H9 (cell line): ENCODE results near the gene LASP1. TPM values are rescaled to one million over a fixed set of nuclear protein-coding genes. Genes with fewer than 3 reads are reported as not detected.

ENCODE experiments used
- DNase-seq: peaks from one replicate; pipeline ENCODE4 v3.0.0-alpha.2; 2017
- H2AFZ ChIP-seq: one replicate; pipeline ENCODE4 v1.6.1; 2013; ENCODE audit warnings: mild to moderate bottlenecking, low read length, control low read depth, moderate library complexity
- H2AK5ac ChIP-seq: 2 replicates; pipeline ENCODE4 v1.6.1; 2013; ENCODE audit warnings: low read length, control low read depth, mixed read lengths; ENCODE audit not compliant: insufficient read length
- H2BK120ac ChIP-seq: one replicate; pipeline ENCODE4 v1.6.1; 2013; ENCODE audit warnings: low read depth, mild to moderate bottlenecking, low read length, control low read depth, inconsistent platforms; ENCODE audit not compliant: poor library complexity, severe bottlenecking
- H2BK12ac ChIP-seq: 2 replicates; pipeline ENCODE4 v1.6.1; 2013; ENCODE audit warnings: low read length, control low read depth, mixed read lengths, low read depth; ENCODE audit not compliant: insufficient read length
- H2BK15ac ChIP-seq: 2 replicates; pipeline ENCODE4 v1.6.1; 2013; ENCODE audit warnings: low read depth, low read length, control low read depth
- H2BK20ac ChIP-seq: one replicate; pipeline ENCODE4 v1.6.1; 2013; ENCODE audit warnings: low read depth, mild to moderate bottlenecking, low read length, control low read depth, inconsistent platforms; ENCODE audit not compliant: poor library complexity, severe bottlenecking
- H2BK5ac ChIP-seq: 2 replicates; pipeline ENCODE4 v1.6.1; 2013; ENCODE audit warnings: low read length, control low read depth, mixed read lengths; ENCODE audit not compliant: insufficient read length
- H3K14ac ChIP-seq: 2 replicates; pipeline ENCODE4 v1.6.1; 2013; ENCODE audit warnings: low read length, control low read depth; ENCODE audit not compliant: insufficient read depth
- H3K18ac ChIP-seq: 2 replicates; pipeline ENCODE4 v1.6.1; 2013; ENCODE audit warnings: low read depth, mild to moderate bottlenecking, mixed read lengths, low read length, control low read depth; ENCODE audit not compliant: insufficient read length
- H3K23ac ChIP-seq: 2 replicates; pipeline ENCODE4 v1.6.1; 2013; ENCODE audit warnings: low read length, control low read depth, mixed read lengths, low read depth; ENCODE audit not compliant: insufficient read length
- H3K23me2 ChIP-seq: 2 replicates; pipeline ENCODE4 v1.6.1; 2013; ENCODE audit warnings: low read depth, mild to moderate bottlenecking, mixed read lengths, low read length, control low read depth; ENCODE audit not compliant: insufficient read length, poor library complexity, severe bottlenecking
- H3K27ac ChIP-seq: 2 replicates; pipeline ENCODE4 v1.5.1; 2013; ENCODE audit warnings: low read length, control low read depth, mixed read lengths, low read depth; ENCODE audit not compliant: insufficient read length
- H3K27me3 ChIP-seq: 2 replicates; pipeline ENCODE4 v1.6.1; 2013; ENCODE audit warnings: low read length, control low read depth, inconsistent platforms; ENCODE audit not compliant: insufficient read depth
- H3K4ac ChIP-seq: 2 replicates; pipeline ENCODE4 v1.6.1; 2013; ENCODE audit warnings: low read depth, mild to moderate bottlenecking, control low read depth, inconsistent platforms, low read length, moderate library complexity
- H3K4me1 ChIP-seq: 2 replicates; pipeline ENCODE4 v1.6.1; 2013; ENCODE audit warnings: low read length, control low read depth, inconsistent platforms; ENCODE audit not compliant: insufficient read depth
- H3K4me2 ChIP-seq: 2 replicates; pipeline ENCODE4 v1.6.1; 2013; ENCODE audit warnings: low read length, control low read depth, mixed read lengths; ENCODE audit not compliant: insufficient read length, insufficient read depth
- H3K56ac ChIP-seq: 2 replicates; pipeline ENCODE4 v1.6.1; 2013; ENCODE audit warnings: low read depth, mild to moderate bottlenecking, mixed read lengths, low read length, control low read depth; ENCODE audit not compliant: insufficient read length
- H3K79me1 ChIP-seq: 2 replicates; pipeline ENCODE4 v1.6.1; 2013; ENCODE audit warnings: low read depth, mild to moderate bottlenecking, moderate library complexity, low read length, control low read depth, inconsistent platforms; ENCODE audit not compliant: insufficient read depth, poor library complexity, severe bottlenecking
- H3K79me2 ChIP-seq: 2 replicates; pipeline ENCODE4 v1.6.1; 2013; ENCODE audit warnings: low read length, control low read depth, inconsistent platforms; ENCODE audit not compliant: insufficient read depth
- H3K9ac ChIP-seq: 2 replicates; pipeline ENCODE4 v1.6.1; 2013; ENCODE audit warnings: low read length, control low read depth, mixed read lengths; ENCODE audit not compliant: insufficient read length; ENCODE audit errors: extremely low read depth
- H3K9me3 ChIP-seq: one replicate; pipeline ENCODE4 v1.6.1; 2013; ENCODE audit warnings: low read depth, low read length, inconsistent platforms; ENCODE audit not compliant: control insufficient read depth
- H3T11ph ChIP-seq: one replicate; pipeline ENCODE4 v1.6.1; 2013; ENCODE audit warnings: mild to moderate bottlenecking, low read length, control low read depth, inconsistent platforms
- H4K20me1 ChIP-seq: one replicate; pipeline ENCODE4 v1.6.1; 2013; ENCODE audit not compliant: control insufficient read depth, insufficient read length, insufficient read depth
- H4K5ac ChIP-seq: 2 replicates; pipeline ENCODE4 v1.6.1; 2013; ENCODE audit warnings: low read depth, mild to moderate bottlenecking, mixed read lengths, low read length, control low read depth; ENCODE audit not compliant: insufficient read length
- H4K8ac ChIP-seq: replicated peaks from 2 replicates; pipeline ENCODE4 v1.6.1; 2013; ENCODE audit warnings: low read length, control low read depth, mixed read lengths, low read depth; ENCODE audit not compliant: insufficient read length
- H4K91ac ChIP-seq: 2 replicates; pipeline ENCODE4 v1.6.1; 2013; ENCODE audit warnings: low read depth, mild to moderate bottlenecking, moderate library complexity, mixed read lengths, low read length, control low read depth; ENCODE audit not compliant: insufficient read length
- H3K27ac Mint-ChIP-seq, 3 experiments: 2 replicates in 2 of 3; 3 replicates in 1 of 3; pipeline ENCODE4 v1.8.0; 2020 to 2021; ENCODE audit warnings: mixed read lengths in 3 of 3, mild to moderate bottlenecking in 1 of 3, moderate library complexity in 1 of 3
- H3K27me3 Mint-ChIP-seq: 2 replicates; pipeline ENCODE4 v1.8.0; 2021; ENCODE audit warnings: low read depth, mild to moderate bottlenecking, moderate library complexity, mixed read lengths
- H3K36me3 Mint-ChIP-seq, 3 experiments: 2 replicates in 2 of 3; 3 replicates in 1 of 3; pipeline ENCODE4 v1.8.0; 2020 to 2021; ENCODE audit warnings: low read depth in 3 of 3, mixed read lengths in 3 of 3; ENCODE audit not compliant: insufficient read depth in 1 of 3
- H3K4me1 Mint-ChIP-seq, 2 experiments: 2 replicates each; pipeline ENCODE4 v1.8.0; 2020; ENCODE audit warnings: mixed read lengths in 2 of 2
- H3K4me3 Mint-ChIP-seq, 2 experiments: 2 replicates in 1 of 2; 3 replicates in 1 of 2; pipeline ENCODE4 v1.8.0; 2020 to 2021; ENCODE audit warnings: mild to moderate bottlenecking in 2 of 2, mixed read lengths in 2 of 2, moderate library complexity in 1 of 2
- H3K9me3 Mint-ChIP-seq, 2 experiments: 2 replicates in 1 of 2; 3 replicates in 1 of 2; pipeline ENCODE4 v1.8.0; 2020; ENCODE audit warnings: mild to moderate bottlenecking in 2 of 2, mixed read lengths in 2 of 2, moderate library complexity in 1 of 2
- WGBS: extraction: QIAGEN DNeasy Blood & Tissue Kit; methylation state at CpG from one replicate; pipeline ENCODE4 v1.1.7; 2013; ENCODE audit warnings: missing lambda C conversion rate, low lambda C conversion rate, mixed read lengths; ENCODE audit not compliant: insufficient read length; ENCODE audit errors: extremely low coverage; 5-methylcytosine and 5-hydroxymethylcytosine counted together
- total RNA-seq: library from RNA; stranded (reverse); gene quantifications from 2 replicates; pipeline ENCODE4 v1.2.1, GENCODE V29; 2021
- TF ChIP-seq, protein P1 (sequence below): fragments of 200-600 bp; sonication (generic); conservative IDR thresholded peaks from 3 replicates; pipeline ENCODE4 v1.8.0; 2021; ENCODE audit warnings: antibody characterized with exemption, mild to moderate bottlenecking

The LASP1 gene
- total RNA-seq, 1 experiment from 2014 or later: 121 TPM

DNA sequence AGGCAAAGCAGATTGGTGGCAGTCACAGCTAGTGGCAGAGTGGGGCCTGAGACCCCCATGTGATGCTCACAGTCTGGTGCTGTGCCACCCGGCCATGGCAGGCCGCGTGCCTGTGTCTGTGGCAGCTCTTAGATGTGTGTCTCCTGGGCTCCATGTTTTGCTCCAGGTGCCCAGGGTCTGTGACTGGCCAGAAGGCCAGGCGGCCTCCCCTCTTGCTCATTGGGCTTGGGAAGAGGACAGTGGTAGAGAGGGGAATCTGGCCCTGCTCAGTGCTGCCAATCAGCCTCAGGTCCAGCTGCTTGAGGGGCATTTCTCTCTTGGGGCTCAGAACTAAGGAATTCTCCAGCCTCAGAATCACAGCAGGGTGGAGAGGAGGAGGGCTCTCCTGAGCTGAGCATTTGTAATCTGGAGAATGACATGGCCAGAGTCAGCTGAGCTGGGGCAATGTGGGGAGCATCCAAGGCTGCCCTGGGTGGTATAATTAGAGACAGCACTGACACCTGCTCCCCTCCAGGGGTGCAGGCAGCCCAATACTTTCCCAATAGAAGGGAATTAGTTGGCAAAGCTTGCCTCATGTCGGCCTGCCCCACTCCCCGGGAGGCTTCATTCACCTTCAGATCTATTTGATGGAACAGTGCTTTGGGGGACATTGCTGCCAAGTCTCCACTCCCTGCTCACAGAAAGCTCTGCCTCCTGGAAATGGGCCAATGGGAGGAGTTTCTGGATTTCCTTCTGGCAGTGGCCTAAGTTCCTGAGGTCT lies 52.9 kb downstream of the LASP1 start:
- TF ChIP-seq, protein P1, sequence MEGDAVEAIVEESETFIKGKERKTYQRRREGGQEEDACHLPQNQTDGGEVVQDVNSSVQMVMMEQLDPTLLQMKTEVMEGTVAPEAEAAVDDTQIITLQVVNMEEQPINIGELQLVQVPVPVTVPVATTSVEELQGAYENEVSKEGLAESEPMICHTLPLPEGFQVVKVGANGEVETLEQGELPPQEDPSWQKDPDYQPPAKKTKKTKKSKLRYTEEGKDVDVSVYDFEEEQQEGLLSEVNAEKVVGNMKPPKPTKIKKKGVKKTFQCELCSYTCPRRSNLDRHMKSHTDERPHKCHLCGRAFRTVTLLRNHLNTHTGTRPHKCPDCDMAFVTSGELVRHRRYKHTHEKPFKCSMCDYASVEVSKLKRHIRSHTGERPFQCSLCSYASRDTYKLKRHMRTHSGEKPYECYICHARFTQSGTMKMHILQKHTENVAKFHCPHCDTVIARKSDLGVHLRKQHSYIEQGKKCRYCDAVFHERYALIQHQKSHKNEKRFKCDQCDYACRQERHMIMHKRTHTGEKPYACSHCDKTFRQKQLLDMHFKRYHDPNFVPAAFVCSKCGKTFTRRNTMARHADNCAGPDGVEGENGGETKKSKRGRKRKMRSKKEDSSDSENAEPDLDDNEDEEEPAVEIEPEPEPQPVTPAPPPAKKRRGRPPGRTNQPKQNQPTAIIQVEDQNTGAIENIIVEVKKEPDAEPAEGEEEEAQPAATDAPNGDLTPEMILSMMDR: no peak; the same call in 2 of the 3 replicates
- H2BK20ac ChIP-seq: no peak overlapping the region
- H3K27me3 ChIP-seq: no peaks in the 10 kb centered on the region
- no peaks in the 10 kb centered on the region for H4K20me1 ChIP-seq
- H2BK15ac ChIP-seq: no peak overlapping the region
- no peak overlapping the region for H3K4me3 Mint-ChIP-seq
- H3K36me3 Mint-ChIP-seq: peaks cover 10 to 25% (median 20%) of the 10 kb centered on the region in 3 experiments; a peak in 6 of 7 replicates
- H3K27ac Mint-ChIP-seq: peak overlapping the region in 1 of 3 experiments; percentile 46; a peak in 2 of 7 replicates
- H3K56ac ChIP-seq: no peak overlapping the region
- DNase-seq: peak; percentile 71
- no peak overlapping the region for H3K4ac ChIP-seq
- no peak overlapping the region for H4K91ac ChIP-seq
- H3K23me2 ChIP-seq: no peaks in the 10 kb centered on the region
- no peak overlapping the region for H2AK5ac ChIP-seq
- no peak overlapping the region for H2BK5ac ChIP-seq
- no peak overlapping the region for H3K23ac ChIP-seq
- no peak overlapping the region for H3T11ph ChIP-seq
- no peak overlapping the region for H3K9ac ChIP-seq
- no peaks in the 10 kb centered on the region for H3K9me3 Mint-ChIP-seq
- no peaks in the 10 kb centered on the region for H3K79me1 ChIP-seq
- peaks cover 27 to 40% of the 10 kb centered on the region in 2 experiments for H3K4me1 Mint-ChIP-seq
- no peak overlapping the region for H2BK120ac ChIP-seq
- no peak overlapping the region for H3K27ac ChIP-seq
- no peaks in the 10 kb centered on the region for H3K27me3 Mint-ChIP-seq
- no CpG with 5 or more reads among the region's 6 CpGs for WGBS
- H3K4me2 ChIP-seq: no peak overlapping the region
- H3K9me3 ChIP-seq: no peaks in the 10 kb centered on the region
- no peaks in the 10 kb centered on the region; the same call in 1 of the 2 replicates for H3K4me1 ChIP-seq
- no peak overlapping the region for H3K14ac ChIP-seq
- H3K79me2 ChIP-seq: no peaks in the 10 kb centered on the region
- H4K5ac ChIP-seq: no peak overlapping the region
- no peak overlapping the region for H3K18ac ChIP-seq
- no peak overlapping the region for H2BK12ac ChIP-seq
- H4K8ac ChIP-seq: no peak overlapping the region
- no peak overlapping the region for H2AFZ ChIP-seq
